Sigmoid colon (tissue), 7 donors: ENCODE measurements around the gene NELL2. TPM values are rescaled to one million over a fixed set of nuclear protein-coding genes. Genes with fewer than 3 reads are reported as not detected.

Experiments
- DNase-seq: peaks from one replicate; pipeline ENCODE4 v3.0.0-alpha.2; 2019
- H3K27ac ChIP-seq, 4 donors: fragments of 200-600 bp; sonication (generic); one replicate each; pipeline ENCODE4 v1.5.1; 2016 to 2019; ENCODE audit warnings: mild to moderate bottlenecking in 1 of 4
- H3K27me3 ChIP-seq, 3 donors: fragments of 200-600 bp; sonication (generic); one replicate each; pipeline ENCODE4 v1.5.1; 2019; ENCODE audit warnings: mild to moderate bottlenecking in 1 of 3
- H3K36me3 ChIP-seq, 4 donors: fragments of 200-600 bp; sonication (generic); one replicate each; pipeline ENCODE4 v1.5.1; 2016 to 2019
- H3K4me1 ChIP-seq, 4 donors: fragments of 200-600 bp; sonication (generic); one replicate each; pipeline ENCODE4 v1.5.1; 2017 to 2019
- H3K4me3 ChIP-seq, 4 donors: fragments of 200-600 bp; sonication (generic); one replicate each; pipeline ENCODE4 v1.5.1; 2017 to 2019; ENCODE audit warnings: mild to moderate bottlenecking in 2 of 4, moderate library complexity in 1 of 4
- H3K9me3 ChIP-seq, 4 donors: fragments of 200-600 bp in 3 of 4; sonication (generic) in 3 of 4; one replicate each; pipeline versions ENCODE4 v1.5.1 to v1.6.1; 2013 to 2019
- EP300 ChIP-seq, 4 donors: sonication (generic); formaldehyde crosslinking; IDR thresholded peaks; one replicate each; pipeline ENCODE4 v1.6.1; 2017; ENCODE audit warnings: antibody characterized with exemption in 4 of 4
- POLR2A ChIP-seq, 2 donors: fragments of 450-650 bp; IDR thresholded peaks; one replicate each; pipeline ENCODE4 v1.6.1; 2016; ENCODE audit warnings: antibody characterized with exemption in 2 of 2, mild to moderate bottlenecking in 2 of 2, moderate library complexity in 2 of 2
- POLR2AphosphoS5 ChIP-seq, 4 donors: sonication (generic); formaldehyde crosslinking; IDR thresholded peaks; one replicate each; pipeline ENCODE4 v1.6.1; 2017; ENCODE audit warnings: antibody characterized with exemption in 4 of 4
- WGBS, 2 donors: extraction: QIAGEN DNeasy Blood & Tissue Kit; methylation state at CpG; one replicate each; pipeline ENCODE4 v1.1.7; 2013; 5-methylcytosine and 5-hydroxymethylcytosine counted together
- intact Hi-C: fragments of 100-400 bp; cut with DNase I; formaldehyde crosslinking; loops from one replicate; pipeline ENCODE4 v1.15.1; 2023
- polyA plus RNA-seq, 3 donors: library from polyadenylated mRNA; stranded (reverse); fragments of 200-250 nt; gene quantifications; one replicate each; pipeline ENCODE4 v1.2.3, GENCODE V29; 2013
- total RNA-seq, 4 donors: library from RNA; depleted of rRNA; stranded (reverse); fragments of >200 nt; gene quantifications; one replicate each; pipeline ENCODE4 v1.1.0, GENCODE V29; 2016
- TF ChIP-seq, protein P1 (sequence below), 4 experiments: fragments of 450-650 bp in 3 of 4; fragments of 200-600 bp in 1 of 4; IDR thresholded peaks; one replicate each; pipeline ENCODE4 v1.5.1; 2016 to 2019; ENCODE audit warnings: antibody characterized with exemption in 4 of 4, mild to moderate bottlenecking in 3 of 4, moderate library complexity in 2 of 4
- donor health status: healthy with polysubstance abuse.
- donor health status: Bipolar disorder and iron deficiency.
- donor health status: healthy.

NELL2 gene
- total and polyA plus RNA-seq, 7 donors, result 0.60 to 14.7 (median 3.9) TPM

DNA sequence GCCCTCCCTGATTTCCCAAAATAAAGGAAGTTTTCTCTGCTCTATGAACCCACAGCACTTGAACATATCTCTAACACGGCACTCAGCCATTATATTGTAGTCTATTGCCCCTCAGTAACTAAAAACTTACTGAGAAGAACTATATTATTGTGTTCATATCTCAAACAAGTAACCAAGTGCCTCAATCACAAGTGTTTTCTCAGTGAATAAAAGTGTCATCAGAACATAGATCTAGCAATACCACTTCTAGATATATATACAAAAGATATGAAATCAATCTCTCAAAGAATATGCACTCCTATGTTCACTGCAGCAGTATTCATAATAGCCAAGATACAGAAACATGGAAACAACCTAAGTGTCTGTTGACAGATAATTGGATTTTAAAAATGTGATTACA lies 138.1 kb downstream of the NELL2 start:
- no peaks in the 10 kb centered on the region for H3K27me3 ChIP-seq
- WGBS, 2 donors, result 58 to 81% methylated on average over 1 of the region's 1 CpG
- intact Hi-C loops, result no loop called here
- DNase-seq, result no peak
- TF ChIP-seq POLR2AphosphoS5 (IDR thresholded peaks at IDR 0.05) (no peak), EP300 (IDR thresholded peaks at IDR 0.05) (no peak), POLR2A (IDR thresholded peaks at IDR 0.05) (no peak)
- TF ChIP-seq, protein P1, sequence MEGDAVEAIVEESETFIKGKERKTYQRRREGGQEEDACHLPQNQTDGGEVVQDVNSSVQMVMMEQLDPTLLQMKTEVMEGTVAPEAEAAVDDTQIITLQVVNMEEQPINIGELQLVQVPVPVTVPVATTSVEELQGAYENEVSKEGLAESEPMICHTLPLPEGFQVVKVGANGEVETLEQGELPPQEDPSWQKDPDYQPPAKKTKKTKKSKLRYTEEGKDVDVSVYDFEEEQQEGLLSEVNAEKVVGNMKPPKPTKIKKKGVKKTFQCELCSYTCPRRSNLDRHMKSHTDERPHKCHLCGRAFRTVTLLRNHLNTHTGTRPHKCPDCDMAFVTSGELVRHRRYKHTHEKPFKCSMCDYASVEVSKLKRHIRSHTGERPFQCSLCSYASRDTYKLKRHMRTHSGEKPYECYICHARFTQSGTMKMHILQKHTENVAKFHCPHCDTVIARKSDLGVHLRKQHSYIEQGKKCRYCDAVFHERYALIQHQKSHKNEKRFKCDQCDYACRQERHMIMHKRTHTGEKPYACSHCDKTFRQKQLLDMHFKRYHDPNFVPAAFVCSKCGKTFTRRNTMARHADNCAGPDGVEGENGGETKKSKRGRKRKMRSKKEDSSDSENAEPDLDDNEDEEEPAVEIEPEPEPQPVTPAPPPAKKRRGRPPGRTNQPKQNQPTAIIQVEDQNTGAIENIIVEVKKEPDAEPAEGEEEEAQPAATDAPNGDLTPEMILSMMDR (IDR thresholded peaks at IDR 0.05), result no peak
- H3K36me3 ChIP-seq, result no peaks in the 10 kb centered on the region
- peaks cover 0 to 3% (median 0%) of the 10 kb centered on the region in 4 donors for H3K9me3 ChIP-seq
- H3K4me1 ChIP-seq, result no peaks in the 10 kb centered on the region
- H3K4me3 ChIP-seq, result no peak overlapping the region
- no peak overlapping the region for H3K27ac ChIP-seq

DNA sequence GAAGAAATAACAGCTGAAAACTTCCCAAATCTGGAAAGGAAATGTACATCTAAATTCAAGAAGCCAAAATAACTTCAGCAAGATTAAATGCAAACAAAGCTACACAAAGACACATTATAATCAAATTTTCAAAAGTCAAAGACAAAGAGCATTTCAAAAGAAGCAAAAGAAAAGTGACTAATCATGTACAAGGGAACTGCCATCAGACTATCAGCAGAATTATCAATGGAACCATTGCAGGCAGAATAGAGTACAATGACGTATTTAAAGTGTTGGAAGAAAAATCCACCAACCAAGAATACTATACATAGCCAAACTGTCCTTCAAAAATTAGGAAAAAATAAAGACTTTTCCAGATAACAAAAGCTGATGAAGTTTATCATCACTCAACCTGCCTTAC lies 147.5 kb downstream of the NELL2 start:
- no peaks in the 10 kb centered on the region for H3K36me3 ChIP-seq
- H3K27me3 ChIP-seq, result no peaks in the 10 kb centered on the region
- H3K9me3 ChIP-seq, result peaks cover 0 to 6% (median 4%) of the 10 kb centered on the region in 4 donors
- no peaks in the 10 kb centered on the region for H3K4me1 ChIP-seq
- no peak overlapping the region for H3K27ac ChIP-seq
- no peak overlapping the region for H3K4me3 ChIP-seq
- 63 to 74% methylated on average over 1 of the region's 1 CpG for WGBS, 2 donors
- TF ChIP-seq POLR2A (IDR thresholded peaks at IDR 0.05) (no peak), EP300 (IDR thresholded peaks at IDR 0.05) (no peak), POLR2AphosphoS5 (IDR thresholded peaks at IDR 0.05) (no peak)
- TF ChIP-seq, protein P1 (IDR thresholded peaks at IDR 0.05), result no peak
- intact Hi-C loops, result no loop called here
- DNase-seq, result no peak

DNA sequence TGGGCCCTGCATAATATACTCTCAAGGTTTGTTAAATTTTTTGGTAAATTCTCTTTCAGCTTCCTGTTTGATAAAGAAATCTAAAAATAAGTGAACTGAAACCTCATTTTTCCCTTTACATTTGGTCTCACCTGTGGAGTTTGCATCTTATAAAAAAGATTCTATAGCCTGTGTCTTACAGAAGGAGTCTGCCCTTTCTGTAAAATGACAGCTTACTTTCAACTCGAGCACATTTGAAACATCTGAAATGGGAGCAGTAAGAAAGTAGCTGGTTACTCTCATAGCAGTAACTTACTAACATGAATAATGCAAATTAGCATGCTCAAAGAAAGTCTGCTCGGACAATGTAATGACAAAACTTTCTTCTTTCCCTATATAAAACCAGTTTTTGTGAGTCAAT lies 155.8 kb downstream of the NELL2 start:
- TF ChIP-seq POLR2A (IDR thresholded peaks at IDR 0.05) (no peak), POLR2AphosphoS5 (IDR thresholded peaks at IDR 0.05) (no peak), EP300 (IDR thresholded peaks at IDR 0.05) (no peak)
- TF ChIP-seq, protein P1 (IDR thresholded peaks at IDR 0.05), result no peak
- no peaks in the 10 kb centered on the region for H3K4me1 ChIP-seq
- no peak overlapping the region for H3K27ac ChIP-seq
- H3K27me3 ChIP-seq, result no peaks in the 10 kb centered on the region
- DNase-seq, result no peak
- no peaks in the 10 kb centered on the region for H3K36me3 ChIP-seq
- WGBS, 2 donors, result 54 to 66% methylated on average over 2 of the region's 2 CpGs
- no peaks in the 10 kb centered on the region for H3K9me3 ChIP-seq
- intact Hi-C loops, result no loop called here
- H3K4me3 ChIP-seq, result no peak overlapping the region

DNA sequence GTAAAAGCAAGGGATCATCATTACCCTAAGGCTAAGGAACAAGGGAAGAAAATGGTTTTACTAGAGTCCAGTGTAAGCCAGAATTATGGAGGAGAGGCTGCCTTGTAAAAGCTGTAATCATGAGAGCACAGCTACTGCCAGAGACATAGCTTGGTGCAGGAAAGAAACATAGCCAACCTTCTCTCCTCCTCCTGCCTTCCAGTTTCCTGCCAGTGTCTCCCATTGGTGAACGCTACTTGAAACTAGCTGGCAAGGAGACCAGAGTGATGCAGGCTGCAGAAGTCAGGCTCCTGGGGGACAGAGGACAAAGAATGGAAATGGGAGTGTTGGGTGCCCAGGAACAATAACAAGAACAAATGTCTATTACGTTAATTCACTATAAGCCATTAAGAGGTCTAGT lies 158.5 kb downstream of the NELL2 start:
- intact Hi-C loops, result no loop called here
- WGBS, 2 donors, result 86 to 87% methylated on average over 2 of the region's 2 CpGs
- no peak for DNase-seq

More for the DNA sequence above, 158.5 kb downstream of the NELL2 start:
- Histone ChIP-seq H3K27ac (no peak overlapping the region), H3K4me3 (no peak overlapping the region), H3K9me3 (no peaks in the 10 kb centered on the region), H3K27me3 (no peaks in the 10 kb centered on the region), H3K36me3 (no peaks in the 10 kb centered on the region), H3K4me1 (no peaks in the 10 kb centered on the region)
- TF ChIP-seq EP300 (IDR thresholded peaks at IDR 0.05), result no peak
- TF ChIP-seq POLR2AphosphoS5 (IDR thresholded peaks at IDR 0.05), result no peak
- TF ChIP-seq POLR2A (IDR thresholded peaks at IDR 0.05), result no peak
- TF ChIP-seq, protein P1 (IDR thresholded peaks at IDR 0.05), result no peak
